ENCODE results near the gene MPRIP. TPM values are rescaled to one million over a fixed set of nuclear protein-coding genes. Genes with fewer than 3 reads are reported as not detected.
"Not testable (repeated sequence)": the region's sequence is repeated elsewhere in the genome, so short reads cannot be mapped to it uniquely, and the experiment has no call there.

The MPRIP gene
- polyA plus RNA-seq, 1 donor from 2014 or later = 47.3 TPM

GRCh38 chr17:17134957-17135333 lies 92.7 kb downstream of the MPRIP start:
- Histone ChIP-seq H3K4me2 (ENCODE audit: low read length) (no peak overlapping the region), H3K79me2 (replicated peaks; ENCODE audit: insufficient read depth, low read length) (no peaks in the 10 kb centered on the region), H3K27ac (ENCODE audit: low read length) (no peak overlapping the region), H3F3A (ENCODE audit: insufficient read depth, low read length, poor library complexity, severe bottlenecking) (no peaks in the 10 kb centered on the region), H3K4me3 (ENCODE audit: low read length) (no peak overlapping the region), H3K36me3 (ENCODE audit: insufficient read depth, low read length) (peaks cover 6% of the 10 kb centered on the region), H3K9ac (ENCODE audit: low read length) (no peak overlapping the region), H2AFZ (ENCODE audit: low read depth, low read length) (no peak overlapping the region), H3K9me2 (ENCODE audit: insufficient read depth, low read length) (no peaks in the 10 kb centered on the region), H3K9me3 (ENCODE audit: low read length) (no peaks in the 10 kb centered on the region), H3K27me3 (ENCODE audit: insufficient read depth, low read depth, low read length) (no peaks in the 10 kb centered on the region), H4K20me1 (ENCODE audit: insufficient read depth) (no peaks in the 10 kb centered on the region)
- TF ChIP-seq, protein P1, sequence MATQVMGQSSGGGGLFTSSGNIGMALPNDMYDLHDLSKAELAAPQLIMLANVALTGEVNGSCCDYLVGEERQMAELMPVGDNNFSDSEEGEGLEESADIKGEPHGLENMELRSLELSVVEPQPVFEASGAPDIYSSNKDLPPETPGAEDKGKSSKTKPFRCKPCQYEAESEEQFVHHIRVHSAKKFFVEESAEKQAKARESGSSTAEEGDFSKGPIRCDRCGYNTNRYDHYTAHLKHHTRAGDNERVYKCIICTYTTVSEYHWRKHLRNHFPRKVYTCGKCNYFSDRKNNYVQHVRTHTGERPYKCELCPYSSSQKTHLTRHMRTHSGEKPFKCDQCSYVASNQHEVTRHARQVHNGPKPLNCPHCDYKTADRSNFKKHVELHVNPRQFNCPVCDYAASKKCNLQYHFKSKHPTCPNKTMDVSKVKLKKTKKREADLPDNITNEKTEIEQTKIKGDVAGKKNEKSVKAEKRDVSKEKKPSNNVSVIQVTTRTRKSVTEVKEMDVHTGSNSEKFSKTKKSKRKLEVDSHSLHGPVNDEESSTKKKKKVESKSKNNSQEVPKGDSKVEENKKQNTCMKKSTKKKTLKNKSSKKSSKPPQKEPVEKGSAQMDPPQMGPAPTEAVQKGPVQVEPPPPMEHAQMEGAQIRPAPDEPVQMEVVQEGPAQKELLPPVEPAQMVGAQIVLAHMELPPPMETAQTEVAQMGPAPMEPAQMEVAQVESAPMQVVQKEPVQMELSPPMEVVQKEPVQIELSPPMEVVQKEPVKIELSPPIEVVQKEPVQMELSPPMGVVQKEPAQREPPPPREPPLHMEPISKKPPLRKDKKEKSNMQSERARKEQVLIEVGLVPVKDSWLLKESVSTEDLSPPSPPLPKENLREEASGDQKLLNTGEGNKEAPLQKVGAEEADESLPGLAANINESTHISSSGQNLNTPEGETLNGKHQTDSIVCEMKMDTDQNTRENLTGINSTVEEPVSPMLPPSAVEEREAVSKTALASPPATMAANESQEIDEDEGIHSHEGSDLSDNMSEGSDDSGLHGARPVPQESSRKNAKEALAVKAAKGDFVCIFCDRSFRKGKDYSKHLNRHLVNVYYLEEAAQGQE (IDR thresholded peaks at IDR 0.05; ENCODE audit: borderline replicate concordance) = no peak
- TF ChIP-seq EP300 (conservative IDR thresholded peaks at IDR 0.05; ENCODE audit: poor library complexity, severe bottlenecking) (no peak), MXI1 (conservative IDR thresholded peaks at IDR 0.05; ENCODE audit: poor library complexity, severe bottlenecking) (no peak), CTCF (IDR thresholded peaks at IDR 0.05; ENCODE audit: poor library complexity, severe bottlenecking) (no peak), SMC3 (conservative IDR thresholded peaks at IDR 0.05; ENCODE audit: poor library complexity) (no peak), EZH2 (IDR thresholded peaks at IDR 0.05; ENCODE audit: borderline replicate concordance, insufficient read depth, low read length, poor library complexity, severe bottlenecking) (no peak), RAD21 (conservative IDR thresholded peaks at IDR 0.05) (no peak), TAF1 (IDR thresholded peaks at IDR 0.05; ENCODE audit: low read depth) (no peak), POLR2AphosphoS5 (IDR thresholded peaks at IDR 0.05) (no peak)

DNA sequence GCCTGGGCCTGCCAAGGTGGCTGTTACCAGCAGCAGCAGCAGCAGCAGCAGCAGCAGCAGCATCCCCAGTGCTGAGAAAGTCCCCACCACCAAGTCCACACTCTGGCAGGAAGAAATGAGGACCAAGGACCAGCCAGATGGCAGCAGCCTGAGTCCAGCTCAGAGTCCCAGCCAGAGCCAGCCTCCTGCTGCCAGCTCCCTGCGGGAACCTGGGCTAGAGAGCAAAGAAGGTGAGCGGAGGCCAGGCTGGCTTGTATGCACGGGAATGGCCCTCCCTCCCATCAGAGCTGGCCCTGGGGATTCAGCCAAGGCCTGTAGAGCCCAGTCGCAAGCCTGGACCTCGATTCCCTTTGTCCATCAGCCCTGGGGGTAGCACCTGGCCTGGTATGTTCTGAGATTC lies 94.0 kb downstream of the MPRIP start:
- H3K9me3 ChIP-seq (ENCODE audit: low read length); H3K79me2 ChIP-seq (replicated peaks; ENCODE audit: insufficient read depth, low read length); H3K36me3 ChIP-seq (ENCODE audit: insufficient read depth, low read length); H2AFZ ChIP-seq (ENCODE audit: low read depth, low read length); H3F3A ChIP-seq (ENCODE audit: insufficient read depth, low read length, poor library complexity, severe bottlenecking); H3K9ac ChIP-seq (ENCODE audit: low read length); H3K9me2 ChIP-seq (ENCODE audit: insufficient read depth, low read length); H4K20me1 ChIP-seq (ENCODE audit: insufficient read depth); H3K27ac ChIP-seq (ENCODE audit: low read length); H3K4me3 ChIP-seq (ENCODE audit: low read length); H3K27me3 ChIP-seq (ENCODE audit: insufficient read depth, low read depth, low read length); H3K4me2 ChIP-seq (ENCODE audit: low read length): not testable (repeated sequence)
